ENCODE results near the gene KLHL7. TPM values are rescaled to one million over a fixed set of nuclear protein-coding genes. Genes with fewer than 3 reads are reported as not detected.

KLHL7 gene
- total and polyA plus RNA-seq, 8 donors = 8.4 to 55.9 (median 17.6) TPM

GRCh38 chr7:23093546-23093945 lies 12.0 kb upstream of the KLHL7 start:
- Histone ChIP-seq H3K27ac (no peak overlapping the region), H3K36me3 (no peaks in the 10 kb centered on the region), H3K9me3 (peaks cover 0 to 17% (median 9%) of the 10 kb centered on the region in 4 donors), H3K4me1 (no peaks in the 10 kb centered on the region), H3K27me3 (peaks cover 0 to 16% (median 0%) of the 10 kb centered on the region in 3 donors), H3K4me3 (no peak overlapping the region)
- DNase-seq = no peak
- intact Hi-C loops (cut with DNase I; ENCODE audit: low total_unique reads) = no loop called here
- no peak for TF ChIP-seq EP300 (IDR thresholded peaks at IDR 0.05)
- no peak for TF ChIP-seq POLR2A (IDR thresholded peaks at IDR 0.05)
- no peak for TF ChIP-seq CTCF (IDR thresholded peaks at IDR 0.05)
- no peak for TF ChIP-seq POLR2AphosphoS5 (IDR thresholded peaks at IDR 0.05)
- WGBS, 5 donors = 55 to 85% (median 83%) methylated on average over 1 of the region's 1 CpG

DNA sequence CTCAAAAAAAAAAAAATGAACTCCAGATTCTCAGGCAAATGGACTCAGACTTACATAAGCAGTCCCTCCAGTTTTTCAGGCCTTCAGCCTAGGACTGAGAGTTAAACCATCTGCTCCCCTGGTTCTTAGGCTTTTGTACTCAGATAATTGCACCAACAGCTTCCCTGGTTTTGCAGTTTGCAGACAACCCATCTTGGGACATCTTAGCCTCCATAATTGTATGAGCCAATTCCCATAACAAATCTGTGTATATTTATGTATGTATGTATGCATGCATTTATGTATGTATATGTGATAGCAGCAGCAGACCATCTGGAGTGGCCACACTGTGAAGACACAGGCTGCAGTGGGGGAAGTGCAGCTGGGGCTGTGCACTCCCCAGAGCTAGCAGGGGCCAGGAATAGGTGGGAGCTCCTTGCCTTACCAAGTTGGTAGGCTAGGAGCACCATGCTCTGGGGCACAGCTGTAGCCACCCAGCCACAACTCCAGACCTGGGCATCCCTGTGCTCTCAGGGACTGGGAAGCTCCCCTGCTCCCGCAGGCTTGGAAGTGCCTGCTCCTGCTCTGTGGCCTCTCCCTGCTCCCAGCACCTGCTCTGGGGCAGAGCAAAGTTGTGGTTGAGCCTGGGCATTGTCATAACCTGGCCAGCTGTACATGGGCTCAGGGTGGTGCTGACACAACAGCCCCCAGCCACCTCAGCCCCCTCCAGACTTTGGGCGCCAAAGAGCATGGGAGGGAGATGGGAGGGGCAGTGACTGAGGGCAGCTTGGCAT lies 8.9 kb upstream of the KLHL7 start:
- peaks cover 0 to 17% (median 9%) of the 10 kb centered on the region in 4 donors for H3K9me3 ChIP-seq
- peaks cover 0 to 9% (median 0%) of the 10 kb centered on the region in 3 donors for H3K27me3 ChIP-seq
- H3K4me3 ChIP-seq = no peak overlapping the region
- TF ChIP-seq POLR2A (IDR thresholded peaks at IDR 0.05) = no peak
- no peak for TF ChIP-seq CTCF (IDR thresholded peaks at IDR 0.05)
- no peak for DNase-seq
- H3K4me1 ChIP-seq = no peaks in the 10 kb centered on the region
- intact Hi-C loops (cut with DNase I; ENCODE audit: low total_unique reads) = no loop called here
- no peaks in the 10 kb centered on the region for H3K36me3 ChIP-seq
- H3K27ac ChIP-seq = no peak overlapping the region
- WGBS, 5 donors = 90 to 97% (median 95%) methylated on average over 2 of the region's 2 CpGs

GRCh38 chr7:23098029-23098428 lies 7.6 kb upstream of the KLHL7 start:
- no peaks in the 10 kb centered on the region for H3K36me3 ChIP-seq
- no peak overlapping the region for H3K27ac ChIP-seq
- no peak overlapping the region for H3K4me3 ChIP-seq
- WGBS, 5 donors = 92 to 98% (median 94%) methylated on average over 2 to 9 of the region's 9 CpGs
- no peak for DNase-seq
- peaks cover 0 to 5% (median 0%) of the 10 kb centered on the region in 3 donors for H3K27me3 ChIP-seq
- intact Hi-C loops (cut with DNase I; ENCODE audit: low total_unique reads) = no loop called here
- H3K4me1 ChIP-seq = no peaks in the 10 kb centered on the region
- no peak for TF ChIP-seq POLR2A (IDR thresholded peaks at IDR 0.05)
- TF ChIP-seq CTCF (IDR thresholded peaks at IDR 0.05) = no peak
- no peak for TF ChIP-seq EP300 (IDR thresholded peaks at IDR 0.05)
- TF ChIP-seq POLR2AphosphoS5 (IDR thresholded peaks at IDR 0.05) = no peak
- H3K9me3 ChIP-seq = peaks cover 0 to 17% (median 9%) of the 10 kb centered on the region in 4 donors

DNA sequence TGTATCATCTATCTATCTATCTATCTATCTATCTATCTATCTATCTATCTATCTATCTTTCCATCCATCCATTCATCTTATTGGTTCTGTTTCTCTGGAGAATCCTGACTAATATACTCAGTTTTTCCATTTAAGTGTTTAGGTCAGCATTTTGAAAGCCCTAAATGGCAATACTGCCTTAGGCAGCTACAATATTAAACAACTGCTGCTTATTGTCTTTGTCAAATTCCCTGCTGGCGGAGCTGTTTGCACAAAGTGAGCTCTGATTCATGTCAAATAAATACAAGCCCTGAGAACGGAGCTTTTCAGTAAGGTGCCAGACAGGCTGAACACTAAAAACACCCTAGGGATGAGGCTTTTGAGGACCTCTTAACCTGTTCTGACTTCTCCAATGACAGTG lies 7.1 kb upstream of the KLHL7 start:
- no peak for DNase-seq
- no peak overlapping the region for H3K27ac ChIP-seq
- H3K4me3 ChIP-seq = no peak overlapping the region
- no peaks in the 10 kb centered on the region for H3K36me3 ChIP-seq
- WGBS, 5 donors = 44 to 58% (median 52%) methylated on average over 2 of the region's 2 CpGs
- peaks cover 0 to 17% (median 9%) of the 10 kb centered on the region in 4 donors for H3K9me3 ChIP-seq
- H3K4me1 ChIP-seq = no peaks in the 10 kb centered on the region
- intact Hi-C loops (cut with DNase I; ENCODE audit: low total_unique reads) = no loop called here
- peaks cover 0 to 5% (median 0%) of the 10 kb centered on the region in 3 donors for H3K27me3 ChIP-seq
- TF ChIP-seq POLR2AphosphoS5 (IDR thresholded peaks at IDR 0.05) = no peak
- no peak for TF ChIP-seq POLR2A (IDR thresholded peaks at IDR 0.05)
- TF ChIP-seq EP300 (IDR thresholded peaks at IDR 0.05) = no peak
- TF ChIP-seq CTCF (IDR thresholded peaks at IDR 0.05) = no peak
